NCI-H2171 treated with DMSO at 0.1 percent for 48 hours (cell line): ENCODE data around the gene SERPINB10.

ENCODE experiments used
- DNase-seq: peaks from one replicate; lab custom pipeline; 2025; lab: John Stamatoyannopoulos, UW

The SERPINB10 gene

GRCh38 chr18:63947051-63947790 lies 39.5 kb downstream of the SERPINB10 start:
- DNase-seq: no peak

- DNase-seq: peak; percentile 12
Observed at GRCh38 chr18:63949068-63949737, 41.4 kb downstream of the SERPINB10 start, which contains the start of gene HMSD. Gene HMSD (plus strand): TSS chr18:63949301. CDS start chr18:63953456, 4,155 bp downstream.

GRCh38 chr18:63951302-63951705 lies 43.5 kb downstream of the SERPINB10 start:
- DNase-seq: no peak

GRCh38 chr18:63953811-63954210 lies 46.1 kb downstream of the SERPINB10 start:
- DNase-seq: peak; percentile 21

- DNase-seq: no peak
Observed at GRCh38 chr18:63956755-63957154, 49.0 kb downstream of the SERPINB10 start.

GRCh38 chr18:63960891-63961290 lies 53.1 kb downstream of the SERPINB10 start:
- no peak for DNase-seq

GRCh38 chr18:63961435-63961980 lies 53.8 kb downstream of the SERPINB10 start:
- DNase-seq: no peak

- DNase-seq: no peak
Observed at GRCh38 chr18:63962137-63962536, 54.4 kb downstream of the SERPINB10 start.

- DNase-seq: peak; percentile 48
Observed at GRCh38 chr18:63963615-63964256, 56.0 kb downstream of the SERPINB10 start.

GRCh38 chr18:63964908-63965307 lies 57.1 kb downstream of the SERPINB10 start:
- no peak for DNase-seq

- DNase-seq: no peak
Observed at GRCh38 chr18:63965716-63966330, 58.1 kb downstream of the SERPINB10 start.

GRCh38 chr18:63969942-63970808 lies 62.4 kb downstream of the SERPINB10 start, which contains the start of gene SERPINB8:
Gene SERPINB8 (plus strand): TSS chr18:63970081. CDS start chr18:63978309, 8,228 bp downstream.
- peak; percentile 93 for DNase-seq

- no peak for DNase-seq
Observed at GRCh38 chr18:63970809-63971205, 63.0 kb downstream of the SERPINB10 start.

GRCh38 chr18:63971320-63972001 lies 63.7 kb downstream of the SERPINB10 start:
- no peak for DNase-seq

GRCh38 chr18:63972002-63972376 lies 64.2 kb downstream of the SERPINB10 start:
- no peak for DNase-seq

GRCh38 chr18:63974991-63975390 lies 67.2 kb downstream of the SERPINB10 start:
- no peak for DNase-seq

- peak; percentile 19 for DNase-seq
Observed at GRCh38 chr18:63975628-63976027, 67.9 kb downstream of the SERPINB10 start.

- DNase-seq: no peak
Observed at GRCh38 chr18:63977040-63977439, 69.3 kb downstream of the SERPINB10 start.

- peak; percentile 52 for DNase-seq
Observed at GRCh38 chr18:63979409-63979920, 71.7 kb downstream of the SERPINB10 start.

GRCh38 chr18:63980027-63980426 lies 72.3 kb downstream of the SERPINB10 start:
- no peak for DNase-seq
